Spleen (tissue), 13 donors: Measurements from ENCODE around the gene KCMF1. TPM values are rescaled to one million over a fixed set of nuclear protein-coding genes. Genes with fewer than 3 reads are reported as not detected.

Source experiments
- DNase-seq: peaks from one replicate; pipeline ENCODE4 v3.0.0-alpha.2; 2020
- H3K27ac ChIP-seq, 8 donors: fragments of 200-600 bp; sonication (generic) in 7 of 8; 1 replicate in 4 of 8; 2 replicates in 4 of 8; pipeline versions ENCODE4 v1.5.0 to v1.8.0; 2016 to 2021; ENCODE audit warnings: inconsistent platforms in 4 of 8, mild to moderate bottlenecking in 4 of 8, moderate library complexity in 1 of 8
- H3K27me3 ChIP-seq, 7 donors: fragments of 200-600 bp; sonication (generic) in 6 of 7; replicated peaks in 1 of 7; 1 replicate in 4 of 7; 2 replicates in 3 of 7; pipeline versions ENCODE4 v1.5.0 to v1.8.0; 2016 to 2021; ENCODE audit warnings: inconsistent platforms in 3 of 7, mild to moderate bottlenecking in 1 of 7
- H3K36me3 ChIP-seq, 6 donors: fragments of 200-600 bp; sonication (generic) in 5 of 6; 1 replicate in 4 of 6; 2 replicates in 2 of 6; pipeline versions ENCODE4 v1.5.0 to v1.8.0; 2016 to 2021; ENCODE audit warnings: inconsistent platforms in 2 of 6
- H3K4me1 ChIP-seq, 6 donors: fragments of 200-600 bp; sonication (generic) in 5 of 6; 1 replicate in 3 of 6; 2 replicates in 3 of 6; pipeline versions ENCODE4 v1.5.0 to v1.8.0; 2016 to 2021; ENCODE audit warnings: inconsistent platforms in 3 of 6
- H3K4me3 ChIP-seq, 8 donors: fragments of 200-600 bp; sonication (generic) in 7 of 8; 1 replicate in 4 of 8; 2 replicates in 4 of 8; pipeline versions ENCODE4 v1.5.0 to v1.8.0; 2016 to 2021; ENCODE audit warnings: inconsistent platforms in 4 of 8, mild to moderate bottlenecking in 4 of 8, moderate library complexity in 2 of 8
- H3K9me3 ChIP-seq, 8 donors: fragments of 200-600 bp; sonication (generic) in 7 of 8; 1 replicate in 4 of 8; 2 replicates in 4 of 8; pipeline versions ENCODE4 v1.5.0 to v1.8.0; 2016 to 2021; ENCODE audit warnings: inconsistent platforms in 4 of 8
- CTCF ChIP-seq, 11 experiments: fragments of 200-600 bp in 7 of 11; fragments of 450-650 bp in 4 of 11; sonication (generic) in 4 of 11; IDR thresholded peaks in 8 of 11; conservative IDR thresholded peaks in 3 of 11; 1 replicate in 7 of 11; 2 replicates in 4 of 11; pipeline versions ENCODE4 v1.4.0 to v1.8.0; 2016 to 2021; ENCODE audit warnings: antibody characterized with exemption in 11 of 11, inconsistent platforms in 4 of 11, mild to moderate bottlenecking in 1 of 11
- POLR2A ChIP-seq, 3 donors: fragments of 450-650 bp; IDR thresholded peaks; one replicate each; pipeline ENCODE4 v1.5.1; 2017; ENCODE audit warnings: antibody characterized with exemption in 3 of 3, mild to moderate bottlenecking in 1 of 3
- POLR2AphosphoS5 ChIP-seq, 3 donors: sonication (generic); formaldehyde crosslinking; IDR thresholded peaks; one replicate each; pipeline ENCODE4 v1.5.1; 2017; ENCODE audit warnings: antibody characterized with exemption in 3 of 3
- WGBS, 5 donors: extraction: QIAGEN DNeasy Blood & Tissue Kit in 3 of 5; methylation state at CpG; one replicate each; pipeline versions ENCODE4 v1.1.5 to v1.1.7; 2013 to 2018; 5-methylcytosine and 5-hydroxymethylcytosine counted together
- intact Hi-C: fragments of 100-400 bp; cut with DNase I; formaldehyde crosslinking; loops from one replicate; pipeline ENCODE4 v1.15.0; 2023; ENCODE audit warnings: low total_unique reads
- long read RNA-seq, 2 donors: transcript quantifications; one replicate each; lab custom pipeline, GENCODE V29; 2026
- polyA plus RNA-seq, 3 donors: library from polyadenylated mRNA; stranded (reverse); fragments of 200-250 nt; gene quantifications; one replicate each; pipeline ENCODE4 v1.2.1, GENCODE V29; 2013
- total RNA-seq, 7 donors: library from RNA; depleted of rRNA in 3 of 7; stranded (reverse); fragments of >200 nt in 3 of 7; fragmentation: NEBNext Ultra II Directional in 4 of 7; extraction: Animal tissue kit (Norgen Biotek cat#: 25700) in 4 of 7; gene quantifications; one replicate each; pipeline versions ENCODE4 v1.1.0 to v1.2.1, GENCODE V29; 2016 to 2021
- donor health status: healthy with polysubstance abuse.
- donor health status: DM: no; HTN: no; CAD: no; lungs with moderate emphysema.
- donor health status: DM: no; HTN: no; CAD: no.
- donor health status: Bipolar disorder and iron deficiency.
- donor health status: healthy.
- donor health status: DM: no; HTN: no; CAD: no.
- donor health status: DM: yes; HTN: yes; CAD: no.

KCMF1 gene
- 10 to 100 TPM; 34.2 to 68.1 (median 63.3) TPM for total RNA-seq
- polyA plus RNA-seq = 10 to 100 TPM; 15.9 to 26.4 (median 24.3) TPM
- long read RNA-seq, donor 1, full-length matches to known transcripts = 5 of 12 reads
- long read RNA-seq, donor 1, partial matches to known transcripts = 7 of 12 reads
- long read RNA-seq, donor 1, other reads (novel, unspliced or antisense) = 0 of 12 reads
- long read RNA-seq, donor 2, full-length matches to known transcripts = 6 of 6 reads
- long read RNA-seq, donor 2, partial matches to known transcripts = 0 of 6 reads
- long read RNA-seq, donor 2, other reads (novel, unspliced or antisense) = 0 of 6 reads

- H3K9me3 ChIP-seq = no peaks in the 10 kb centered on the region
- peak within 1 kb of the TSS; percentile 88 to 99 (median 98) for H3K27ac ChIP-seq
- no peaks in the 10 kb centered on the region for H3K27me3 ChIP-seq
- WGBS, 5 donors = 0 to 3% (median 1%) methylated on average over 8 to 100 of the region's 102 CpGs
- peak within 1 kb of the TSS; percentile 47 to 95 (median 79) for H3K4me3 ChIP-seq
- intact Hi-C loops = no loop called here
- TF ChIP-seq CTCF (IDR thresholded peaks at IDR 0.05 in 8 of 11, conservative IDR thresholded peaks at IDR 0.05 in 3 of 11) = no peak
- TF ChIP-seq POLR2A (IDR thresholded peaks at IDR 0.05) = no peak
- peak in 1 of 3 donors; percentile 52 for TF ChIP-seq POLR2AphosphoS5 (IDR thresholded peaks at IDR 0.05)
- DNase-seq = peak; percentile 95
- H3K36me3 ChIP-seq = peaks cover 0 to 16% (median 0%) of the 10 kb centered on the region in 6 donors
- peaks cover 23 to 83% (median 69%) of the 10 kb centered on the region in 6 donors for H3K4me1 ChIP-seq
These were observed at the start of gene KCMF1 for GRCh38 chr2:84970868-84971509. KCMF1 (plus strand) TSS chr2:84971161; CDS start chr2:84971452, 291 bp downstream.

- intact Hi-C loops = no loop called here
- peaks cover 16 to 73% (median 59%) of the 10 kb centered on the region in 6 donors for H3K4me1 ChIP-seq
- TF ChIP-seq CTCF (IDR thresholded peaks at IDR 0.05 in 8 of 11, conservative IDR thresholded peaks at IDR 0.05 in 3 of 11) (no peak), POLR2AphosphoS5 (IDR thresholded peaks at IDR 0.05) (no peak), POLR2A (IDR thresholded peaks at IDR 0.05) (no peak)
These were observed 48.0 kb upstream of the KCMF1 start for GRCh38 chr2:84923009-84923408.

DNA sequence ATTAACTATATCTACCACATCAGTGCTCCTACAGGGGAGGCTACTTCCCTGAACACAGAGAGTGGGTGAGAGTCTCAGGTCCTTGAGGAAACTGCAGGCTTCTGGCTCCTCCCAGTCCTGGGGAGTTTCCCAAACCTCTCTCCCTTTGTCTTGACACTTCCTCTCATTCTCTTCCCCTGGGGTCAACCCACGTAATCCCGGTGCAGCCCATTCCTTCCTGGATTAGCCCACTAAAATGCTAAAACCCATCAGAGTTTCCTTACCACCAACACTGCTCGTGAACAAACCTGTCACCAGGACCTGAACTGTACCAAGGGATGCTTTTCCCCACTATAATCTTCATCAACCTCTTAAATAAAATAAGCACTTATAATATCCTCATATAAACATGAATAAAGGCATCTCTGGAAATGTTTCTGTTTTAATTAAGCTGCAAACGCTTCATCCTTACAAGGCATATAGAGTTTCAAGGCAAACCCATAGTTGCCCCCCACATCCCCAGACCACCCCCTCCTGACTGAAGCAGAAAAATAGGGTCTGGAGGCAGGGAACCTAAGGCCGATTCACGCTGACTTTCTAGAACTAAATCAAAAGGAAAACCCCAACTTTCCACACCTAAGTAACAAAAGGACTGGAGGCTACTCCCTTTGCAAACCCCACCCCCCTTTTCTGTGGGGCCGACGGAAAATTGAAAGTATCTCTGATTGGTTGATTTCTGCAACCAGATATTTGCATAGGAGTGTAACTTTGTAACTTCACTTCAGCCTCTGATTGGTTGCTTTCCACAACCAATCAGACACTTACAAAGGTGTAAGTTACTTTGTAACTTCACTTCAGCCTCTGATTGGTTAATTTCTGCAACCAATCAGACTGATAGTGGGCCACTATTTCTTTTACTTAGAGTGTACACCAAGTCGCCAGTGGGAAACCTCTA lies 46.5 kb upstream of the KCMF1 start:
- no peaks in the 10 kb centered on the region for H3K36me3 ChIP-seq
- H3K27me3 ChIP-seq = no peaks in the 10 kb centered on the region
- H3K27ac ChIP-seq = peak overlapping the region in 7 of 8 donors; percentile 23 to 81 (median 69)
- intact Hi-C loops = loop anchor here (5.0 kb wide), 2 partner anchors 57 to 427 kb away; no protein-coding TSS in a partner anchor
- peak; percentile 64 for DNase-seq
- peak overlapping the region in 2 of 8 donors; percentile 15 to 31 for H3K4me3 ChIP-seq
- 37 to 43% (median 41%) methylated on average over 9 of the region's 9 CpGs for WGBS, 5 donors
- H3K9me3 ChIP-seq = no peaks in the 10 kb centered on the region
- TF ChIP-seq POLR2AphosphoS5 (IDR thresholded peaks at IDR 0.05) = peak in 1 of 3 donors; percentile 37
- no peak for TF ChIP-seq POLR2A (IDR thresholded peaks at IDR 0.05)
- TF ChIP-seq CTCF (IDR thresholded peaks at IDR 0.05 in 8 of 11, conservative IDR thresholded peaks at IDR 0.05 in 3 of 11) = no peak
- H3K4me1 ChIP-seq = peaks cover 16 to 60% (median 49%) of the 10 kb centered on the region in 6 donors

More at GRCh38 chr2:84923009-84923408, 48.0 kb upstream of the KCMF1 start:
- H3K4me3 ChIP-seq = no peak overlapping the region
- H3K9me3 ChIP-seq = no peaks in the 10 kb centered on the region
- DNase-seq = no peak
- H3K27ac ChIP-seq = no peak overlapping the region
- no peaks in the 10 kb centered on the region for H3K36me3 ChIP-seq
- H3K27me3 ChIP-seq = no peaks in the 10 kb centered on the region
